Fibroblast of pulmonary artery (primary cell): Measurements from ENCODE around the gene HIBCH.
"Not testable (repeated sequence)": the region's sequence is repeated elsewhere in the genome, so short reads cannot be mapped to it uniquely, and the experiment has no call there.

Source experiments
- DNase-seq: peaks from one replicate; pipeline ENCODE4 v3.0.0-alpha.2; 2010; ENCODE audit warnings: low read depth
- H3K4me3 ChIP-seq: replicated peaks from 2 replicates; pipeline ENCODE4 v1.5.1; 2011; ENCODE audit warnings: low read depth, mild to moderate bottlenecking, control low read depth, low read length, moderate library complexity
- CTCF ChIP-seq: IDR thresholded peaks from 2 replicates; pipeline ENCODE4 v1.5.1; 2011; ENCODE audit warnings: mild to moderate bottlenecking, control low read depth, low read length, inconsistent platforms; ENCODE audit errors: missing control alignments

Gene HIBCH

DNA sequence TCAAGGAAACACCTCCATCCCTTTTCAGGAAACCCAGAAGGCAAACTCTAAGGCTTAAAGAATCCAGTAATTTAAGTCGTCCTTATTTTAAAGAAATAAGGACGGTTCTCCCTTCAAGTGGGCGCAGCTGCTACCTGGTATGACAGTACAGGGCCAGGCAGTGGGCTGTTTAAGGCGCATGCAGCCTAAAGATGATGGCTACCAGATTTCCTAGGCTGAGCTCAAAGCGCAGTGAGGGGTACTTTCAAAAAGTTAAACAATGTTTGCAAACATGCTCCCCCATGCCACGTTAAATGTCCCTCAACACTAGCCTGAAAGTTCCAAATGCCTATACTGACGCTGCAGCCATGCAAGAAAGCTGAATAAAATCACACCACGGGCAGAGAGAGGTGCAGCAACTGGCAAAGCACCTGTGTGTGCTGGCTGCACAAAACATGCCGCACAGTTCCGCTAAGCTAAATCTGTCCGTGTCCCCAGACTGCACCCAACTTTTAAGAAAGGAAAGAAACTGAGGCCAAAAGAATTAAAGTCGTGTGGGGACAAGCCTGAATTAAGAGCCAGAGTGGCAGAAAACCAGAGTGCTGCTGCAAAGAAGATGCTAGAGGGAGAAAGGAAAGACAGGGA is 583 bp downstream of the HIBCH start:
- no peak for DNase-seq
- no peak for TF ChIP-seq CTCF
- H3K4me3 ChIP-seq, result peak overlapping the region; percentile 73

GRCh38 chr2:190318514-190318913 is 1.1 kb downstream of the HIBCH start:
- peak overlapping the region; percentile 73 for H3K4me3 ChIP-seq
- TF ChIP-seq CTCF, result no peak
- DNase-seq, result no peak

- no peak overlapping the region for H3K4me3 ChIP-seq
- no peak for TF ChIP-seq CTCF
- no peak for DNase-seq
These were observed 4.4 kb downstream of the HIBCH start for GRCh38 chr2:190315273-190315672.

- no peak overlapping the region for H3K4me3 ChIP-seq
- no peak for TF ChIP-seq CTCF
- no peak for DNase-seq
These were observed 5.7 kb downstream of the HIBCH start for GRCh38 chr2:190313880-190314279.

DNA sequence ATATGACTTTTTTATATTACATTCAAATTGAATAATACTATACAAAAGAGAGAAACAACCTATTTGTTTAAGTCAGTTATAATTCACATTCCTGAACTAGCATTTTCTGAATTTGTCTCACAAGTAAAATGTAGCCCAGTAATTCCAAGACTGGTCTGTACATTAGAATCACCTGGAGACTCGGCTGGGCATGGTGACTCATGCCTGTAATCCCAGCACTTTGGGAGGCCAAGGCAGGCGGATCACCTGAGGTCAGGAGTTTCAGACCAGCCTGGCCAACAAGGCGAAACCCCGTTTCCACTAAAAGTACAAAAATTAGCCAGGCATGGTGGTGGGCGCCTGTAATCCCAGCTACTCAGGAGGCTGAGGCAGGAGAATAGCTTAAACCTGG is 7.0 kb downstream of the HIBCH start:
- H3K4me3 ChIP-seq, DNase-seq: not testable (repeated sequence)

DNA sequence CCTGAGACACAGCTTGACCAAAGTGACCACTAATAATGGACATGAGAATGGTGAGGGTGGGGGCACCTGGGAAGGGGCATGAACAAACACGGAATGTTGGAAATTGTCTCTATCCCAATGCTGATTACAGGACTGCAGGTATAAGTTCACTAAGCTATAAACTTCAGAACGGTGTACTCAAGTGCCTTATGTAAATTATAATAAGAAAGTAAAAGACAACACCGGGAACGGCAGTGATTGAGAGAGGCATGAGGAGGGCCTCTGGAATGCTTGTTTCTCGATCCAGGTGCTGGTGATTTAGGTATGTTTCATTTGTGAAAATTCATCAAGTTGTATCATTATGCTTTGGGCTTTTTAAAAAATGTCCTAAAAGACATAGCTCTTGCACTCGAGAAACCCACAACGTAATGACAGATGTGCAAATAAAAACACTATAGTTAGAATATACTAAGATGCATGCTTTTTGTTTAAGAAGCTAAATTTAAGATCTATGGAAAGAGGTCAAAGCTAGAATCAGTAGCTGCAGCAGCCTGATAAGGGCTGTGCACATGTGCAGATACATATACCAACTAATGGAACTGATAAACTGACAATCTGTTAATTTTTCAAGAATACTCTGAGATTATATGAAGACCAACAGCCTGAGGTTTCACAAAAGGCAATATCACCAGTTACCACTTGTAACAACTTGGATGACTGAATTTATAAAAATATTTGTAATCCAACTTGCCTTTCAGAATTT is 7.6 kb downstream of the HIBCH start:
- no peak overlapping the region for H3K4me3 ChIP-seq
- TF ChIP-seq CTCF, result no peak
- no peak for DNase-seq

- DNase-seq, result no peak
- TF ChIP-seq CTCF, result no peak
- no peak overlapping the region for H3K4me3 ChIP-seq
These were observed 11.6 kb downstream of the HIBCH start for GRCh38 chr2:190308031-190308430.
